NB4 (cell line): ENCODE measurements around the gene MYOM3.

Experiments
- DNase-seq: peaks from one replicate; pipeline ENCODE4 v3.0.0; 2010; ENCODE audit warnings: low read depth
- H3K4me3 ChIP-seq: one replicate; pipeline ENCODE4 v1.5.1; 2011; ENCODE audit warnings: mild to moderate bottlenecking, low read depth, low read length, moderate library complexity
- CTCF ChIP-seq: IDR thresholded peaks from one replicate; pipeline ENCODE4 v1.5.1; 2012; ENCODE audit warnings: low read depth, low read length
- MAX ChIP-seq: IDR thresholded peaks from 2 replicates; pipeline ENCODE4 v1.6.1; 2011; ENCODE audit warnings: low read depth, low read length
- MYC ChIP-seq: IDR thresholded peaks from 2 replicates; pipeline ENCODE4 v1.6.1; 2011; ENCODE audit warnings: low read depth, low read length
- POLR2A ChIP-seq: IDR thresholded peaks from 2 replicates; pipeline ENCODE4 v1.6.1; 2011; ENCODE audit warnings: mild to moderate bottlenecking; ENCODE audit not compliant: insufficient read length; ENCODE audit errors: extremely low read depth

Gene MYOM3

GRCh38 chr1:24085007-24085406 lies 26.9 kb downstream of the MYOM3 start:
- H3K4me3 ChIP-seq, result no peak overlapping the region
- no peak for TF ChIP-seq POLR2A
- TF ChIP-seq MAX, result no peak
- no peak for TF ChIP-seq MYC
- TF ChIP-seq CTCF, result no peak
- no peak for DNase-seq

GRCh38 chr1:24084050-24084449 lies 27.9 kb downstream of the MYOM3 start:
- TF ChIP-seq MAX (no peak), CTCF (no peak), MYC (no peak), POLR2A (no peak)
- no peak overlapping the region for H3K4me3 ChIP-seq
- DNase-seq, result no peak

- H3K4me3 ChIP-seq, result no peak overlapping the region
- no peak for DNase-seq
- TF ChIP-seq MAX (no peak), POLR2A (no peak), CTCF (no peak), MYC (no peak)
These were observed 29.6 kb downstream of the MYOM3 start for GRCh38 chr1:24082372-24082771.

GRCh38 chr1:24081190-24081589 lies 30.7 kb downstream of the MYOM3 start:
- no peak for DNase-seq
- TF ChIP-seq MYC (no peak), CTCF (no peak), POLR2A (no peak), MAX (no peak)
- H3K4me3 ChIP-seq, result no peak overlapping the region

- no peak for DNase-seq
- TF ChIP-seq CTCF (no peak), POLR2A (no peak), MAX (no peak), MYC (no peak)
- H3K4me3 ChIP-seq, result no peak overlapping the region
These were observed 31.8 kb downstream of the MYOM3 start for GRCh38 chr1:24080131-24080530.
